H1 (cell line): ENCODE data around the gene TBC1D22A. TPM values are rescaled to one million over a fixed set of nuclear protein-coding genes. Genes with fewer than 3 reads are reported as not detected.

Source experiments
- NANOG ChIP-seq: IDR thresholded peaks from 2 replicates; pipeline ENCODE4 v1.6.1; 2011; ENCODE audit warnings: low read length, low read depth, mild to moderate bottlenecking, inconsistent platforms; ENCODE audit not compliant: insufficient read depth, poor library complexity, severe bottlenecking
- polyA plus RNA-seq, 7 experiments: library from polyadenylated mRNA; depleted of rRNA in 3 of 7; stranded (reverse) in 5 of 7; unstranded in 2 of 7; fragments of >200 nt in 5 of 7; fragments of 200-250 nt in 2 of 7; gene quantifications; 1 replicate in 5 of 7; 2 replicates in 1 of 7; 4 replicates in 1 of 7; pipeline versions ENCODE4 v1.2.1 to v1.2.3, GENCODE V29; 2011 to 2013; ENCODE audit warnings: missing spikeins in 2 of 7, mixed read lengths in 2 of 7
- total RNA-seq: library from RNA; stranded (reverse); fragmentation: NEBNext Ultra II Directional; extraction: Animal tissue kit (Norgen Biotek cat#: 25700); gene quantifications from 2 replicates; pipeline ENCODE4 v1.2.1, GENCODE V29; 2021

Gene TBC1D22A
- total and polyA plus RNA-seq, 2 of the 8 experiments (the other 6 are each of a cell fraction or from before 2014, with no cell fraction given): 11.9 to 18.4 TPM

DNA sequence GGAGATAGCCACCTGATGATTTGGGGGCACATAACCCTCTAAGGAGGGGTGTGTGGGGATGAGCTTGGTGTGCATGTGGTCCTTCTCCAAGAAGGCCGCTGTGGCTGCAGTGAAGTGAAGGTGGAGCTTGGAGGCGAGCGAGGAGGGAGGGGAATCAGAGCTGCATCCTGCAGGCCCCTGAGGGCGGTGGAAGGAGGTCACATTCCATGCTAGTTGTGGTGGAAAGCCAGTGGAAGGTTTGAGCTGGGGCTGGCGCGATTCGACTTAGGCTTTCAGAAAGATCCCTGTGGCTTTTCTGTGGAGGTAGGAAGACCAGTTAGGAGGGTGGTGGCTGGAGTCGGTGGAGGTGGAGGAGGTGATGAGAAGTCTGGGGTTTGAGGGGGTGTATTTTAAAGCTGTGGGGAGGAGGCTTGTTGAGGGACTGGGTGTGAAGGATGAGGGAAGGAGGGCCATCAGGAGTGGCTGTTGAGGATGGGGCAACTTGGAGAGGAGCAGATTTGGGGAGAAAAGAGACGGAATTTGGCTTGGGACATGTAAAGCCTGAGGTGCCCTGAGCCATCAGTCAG is 62.0 kb downstream of the TBC1D22A start (continued):
- no peak for TF ChIP-seq NANOG
- TF ChIP-seq, all 59 proteins: peak for 0
